GM15510 (cell line): Measurements from ENCODE around the gene SMCO2.

ENCODE experiments used
- POLR2A ChIP-seq: IDR thresholded peaks from 3 replicates; pipeline ENCODE4 v1.6.1; 2011; ENCODE audit warnings: borderline replicate concordance; ENCODE audit not compliant: insufficient read length; ENCODE audit errors: extremely low read depth

The SMCO2 gene

GRCh38 chr12:27436768-27437167 lies 9.8 kb upstream of the SMCO2 start:
- no peak for TF ChIP-seq POLR2A

GRCh38 chr12:27437839-27438238 lies 8.7 kb upstream of the SMCO2 start:
- no peak for TF ChIP-seq POLR2A

DNA sequence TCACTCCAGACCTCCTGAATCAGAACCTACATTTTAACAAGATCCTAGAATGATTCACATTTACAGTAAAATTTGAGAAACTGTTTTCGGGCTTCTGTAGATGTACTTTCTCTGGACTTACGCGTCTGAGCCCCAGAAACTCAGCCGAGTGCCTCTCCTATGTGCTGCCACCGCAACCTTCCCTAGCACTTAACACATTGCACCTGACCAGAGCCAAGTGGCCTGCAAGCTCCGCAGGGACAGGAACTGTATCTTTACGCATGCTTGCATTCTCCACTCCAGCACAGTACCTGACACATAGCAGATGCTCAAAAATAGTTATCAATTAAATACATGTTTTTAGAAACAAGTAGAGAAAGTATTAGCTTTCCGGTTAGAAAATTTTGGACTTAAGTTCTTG lies 1.2 kb downstream of the SMCO2 start:
- no peak for TF ChIP-seq POLR2A

- TF ChIP-seq POLR2A = no peak
Measured at GRCh38 chr12:27449026-27449425, 2.5 kb downstream of the SMCO2 start.

- TF ChIP-seq POLR2A = no peak
Measured at GRCh38 chr12:27449893-27450534, 3.5 kb downstream of the SMCO2 start.

DNA sequence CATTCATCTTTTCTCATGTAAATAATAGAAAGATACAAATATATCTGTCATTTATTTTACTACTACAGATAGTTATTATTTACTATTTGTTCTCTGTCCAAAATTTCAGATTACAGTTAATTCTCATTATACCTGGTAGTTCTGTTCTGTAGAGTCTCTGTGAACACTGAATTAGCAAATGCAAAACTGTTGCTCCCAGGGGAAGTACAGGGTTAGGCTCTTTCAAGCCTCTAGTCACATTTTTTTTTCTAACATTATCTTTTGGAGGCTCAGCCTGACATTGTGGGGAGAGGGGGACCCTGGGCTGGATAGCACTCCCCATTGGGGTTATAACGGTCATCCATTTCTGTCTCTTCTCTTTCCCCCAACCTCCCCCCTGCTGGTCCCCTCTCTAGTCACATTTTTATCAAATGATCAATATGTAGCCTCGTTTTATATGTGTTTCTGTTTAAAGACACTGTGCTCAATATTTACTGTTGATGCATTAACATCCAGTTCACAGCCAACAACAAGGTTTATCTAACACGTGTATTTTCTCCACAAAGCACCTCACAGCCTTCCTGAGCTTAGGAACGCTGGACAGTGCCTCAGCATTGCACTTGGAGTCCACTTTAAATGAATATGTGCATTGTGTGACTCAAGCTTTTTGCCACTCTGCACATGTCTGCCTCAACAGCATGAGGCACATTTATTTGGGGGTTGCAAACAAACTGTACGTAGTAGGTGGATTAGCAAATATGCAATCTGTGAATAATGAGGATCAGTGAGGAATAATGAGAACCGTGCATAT lies 4.7 kb downstream of the SMCO2 start:
- TF ChIP-seq POLR2A = no peak

DNA sequence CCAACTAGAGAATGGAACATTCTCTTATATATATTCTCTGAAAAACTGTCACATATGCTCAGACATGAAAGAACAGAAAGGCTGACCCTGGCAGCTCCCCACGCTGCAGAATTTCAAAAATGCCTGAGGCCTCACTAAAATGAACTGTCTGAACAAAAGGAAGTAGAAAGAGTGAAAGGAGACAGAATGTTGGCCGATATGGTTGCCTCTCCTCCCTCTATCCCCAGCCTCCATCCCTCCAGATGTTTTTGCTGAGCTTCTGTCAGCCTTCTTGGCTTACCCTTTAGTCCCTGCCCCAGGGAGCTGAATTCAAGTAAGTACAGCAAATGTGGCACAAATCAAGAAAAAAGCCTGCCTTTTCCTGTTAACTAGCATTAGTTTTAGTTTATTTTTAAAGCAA lies 6.9 kb downstream of the SMCO2 start:
- TF ChIP-seq POLR2A = no peak

DNA sequence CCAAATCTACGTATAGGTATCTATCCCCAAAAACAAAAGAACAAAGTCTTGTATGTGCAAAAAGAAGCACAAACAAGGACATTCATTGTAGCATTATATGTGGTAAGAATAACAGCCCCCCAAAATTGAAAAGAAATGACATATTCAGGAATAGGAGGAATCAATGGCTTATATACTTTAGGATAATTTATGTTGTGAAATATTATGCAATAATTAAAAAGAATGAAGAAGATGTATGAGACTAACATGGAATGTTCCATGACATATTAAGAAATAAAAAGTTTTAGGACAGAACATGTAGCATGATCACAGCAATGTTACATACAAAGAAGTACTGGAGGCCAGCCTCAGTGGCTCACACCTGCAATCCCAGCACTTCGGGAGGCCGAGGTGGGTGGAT lies 9.1 kb downstream of the SMCO2 start:
- no peak for TF ChIP-seq POLR2A

DNA sequence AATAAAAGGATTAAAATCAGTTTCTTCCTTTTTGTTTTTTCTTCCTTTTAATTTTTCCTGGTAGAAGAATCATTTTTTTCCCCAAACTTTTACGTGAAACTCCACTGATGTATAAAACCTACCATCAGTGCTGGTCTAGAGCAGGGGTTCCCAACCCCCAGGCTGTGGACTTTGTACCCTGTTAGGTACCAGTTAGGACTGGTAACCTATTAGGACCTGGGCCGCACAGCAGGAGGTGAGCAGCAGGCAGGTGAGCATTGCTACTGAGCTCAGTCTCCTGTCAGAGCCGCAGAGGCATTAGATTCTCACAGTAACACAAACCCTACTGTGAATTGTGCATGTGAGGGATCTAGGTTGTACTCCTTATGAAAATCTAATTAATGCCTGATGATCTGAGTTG lies 10.1 kb downstream of the SMCO2 start:
- TF ChIP-seq POLR2A = no peak

GRCh38 chr12:27460471-27460978 lies 14.0 kb downstream of the SMCO2 start:
- no peak for TF ChIP-seq POLR2A

DNA sequence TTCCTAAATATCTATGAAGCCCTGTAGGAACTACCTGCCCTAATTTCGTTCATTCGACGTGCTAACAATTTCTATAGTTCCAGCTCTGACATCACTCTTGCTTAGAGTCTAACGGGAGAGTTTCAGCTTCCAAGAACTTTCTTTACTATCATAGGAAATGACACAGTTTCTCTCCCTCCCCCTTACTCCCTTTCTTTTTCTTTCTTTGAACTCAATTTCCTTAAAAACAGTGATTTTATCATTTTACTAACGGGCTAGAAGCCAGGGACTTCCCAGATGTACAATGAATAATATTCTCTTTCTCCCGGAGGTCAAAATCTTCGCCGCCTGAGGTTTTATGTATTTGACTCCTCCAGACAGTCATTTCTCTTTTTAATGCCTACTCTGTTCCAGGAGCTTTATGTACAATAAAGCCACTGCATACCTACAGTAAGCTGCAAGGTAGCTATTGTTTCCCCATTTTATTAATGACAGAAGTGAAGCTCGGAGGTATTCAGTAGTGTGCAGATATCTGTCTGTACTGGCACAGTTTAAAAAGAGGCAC lies 15.7 kb downstream of the SMCO2 start:
- no peak for TF ChIP-seq POLR2A

GRCh38 chr12:27462851-27463250 lies 16.3 kb downstream of the SMCO2 start:
- no peak for TF ChIP-seq POLR2A

DNA sequence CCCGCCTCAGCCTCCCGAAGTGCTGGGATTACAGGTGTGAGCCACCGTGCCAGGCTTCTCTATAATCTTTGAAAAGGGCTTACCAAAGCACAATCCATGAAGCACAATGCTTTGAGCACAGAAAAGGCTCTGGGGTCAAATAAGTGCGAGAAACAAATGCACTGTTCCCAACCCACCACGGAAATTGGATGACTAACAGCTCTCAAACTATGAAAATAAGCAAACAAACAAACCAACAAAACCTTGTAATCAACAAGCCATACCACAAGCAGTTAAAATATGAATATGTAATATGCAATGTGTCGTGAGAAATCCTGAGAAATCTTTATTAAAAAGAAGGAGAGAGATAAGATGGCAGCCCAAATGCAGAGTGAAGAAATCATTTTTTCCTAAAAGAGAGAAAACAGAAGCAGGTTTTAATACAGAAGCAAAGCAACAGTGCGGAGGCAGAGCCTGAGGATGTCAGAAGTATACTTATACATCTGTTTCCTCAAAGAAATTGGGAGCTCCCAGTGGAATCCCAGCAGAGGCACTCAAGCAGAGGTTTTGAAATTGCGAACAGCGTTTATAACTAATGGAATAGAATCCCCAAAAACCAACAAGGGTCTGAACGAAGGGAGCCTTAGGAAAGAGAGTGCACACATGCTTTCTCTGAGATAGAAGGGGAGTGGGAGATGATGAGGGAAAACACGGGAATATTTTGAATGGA lies 17.1 kb downstream of the SMCO2 start:
- TF ChIP-seq POLR2A = no peak

DNA sequence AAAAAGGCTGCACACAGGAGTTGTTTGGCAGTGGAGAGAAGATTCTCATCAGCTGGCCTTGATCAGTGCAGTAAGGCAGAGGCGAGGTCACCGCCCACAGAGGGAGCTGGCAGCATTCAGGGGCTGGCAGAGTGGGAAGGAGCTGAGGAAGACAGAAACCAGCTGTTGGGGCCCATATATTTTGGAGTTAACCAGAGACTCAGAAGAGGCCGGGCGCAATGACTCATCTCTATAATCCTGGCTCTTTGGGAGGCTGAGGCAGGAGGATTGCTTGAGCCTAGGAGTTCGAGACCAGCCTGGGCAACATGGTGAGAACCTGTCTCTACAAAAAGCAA lies 17.7 kb downstream of the SMCO2 start:
- no peak for TF ChIP-seq POLR2A

GRCh38 chr12:27467641-27468040 lies 21.1 kb downstream of the SMCO2 start:
- TF ChIP-seq POLR2A = no peak

GRCh38 chr12:27468241-27468640 lies 21.7 kb downstream of the SMCO2 start:
- TF ChIP-seq POLR2A = no peak

GRCh38 chr12:27469176-27469736 lies 22.7 kb downstream of the SMCO2 start:
- TF ChIP-seq POLR2A = no peak
